ENCODE results near the gene TSR1. TPM values are rescaled to one million over a fixed set of nuclear protein-coding genes. Genes with fewer than 3 reads are reported as not detected.
A peak's percentile ranks its signal among the peaks of the same experiment; 100 is the strongest.

The TSR1 gene
- polyA plus RNA-seq, 1 of the 3 experiments (the other 2 are of a cell fraction): 26.7 TPM

- TF ChIP-seq REST (IDR thresholded peaks at IDR 0.05; ENCODE audit: low read depth, low read length) (no peak), RAD21 (IDR thresholded peaks at IDR 0.05; ENCODE audit: low read length) (no peak), PBX3 (IDR thresholded peaks at IDR 0.05) (no peak), MXI1 (IDR thresholded peaks at IDR 0.05; ENCODE audit: low read depth, low read length) (peak; percentile 57), ZBTB33 (IDR thresholded peaks at IDR 0.05; ENCODE audit: borderline replicate concordance, low read depth) (no peak), MEF2A (IDR thresholded peaks at IDR 0.05; ENCODE audit: borderline replicate concordance, low read depth) (no peak), FOXJ3 (CRISPR knock-in tag; IDR thresholded peaks at IDR 0.05) (no peak), EP300 (IDR thresholded peaks at IDR 0.05; ENCODE audit: borderline replicate concordance in 1 of 2, low read depth in 1 of 2, low read length in 1 of 2) (no peak)
Observed at GRCh38 chr17:2380226-2380922, 44.1 kb upstream of the TSR1 start (continued).

GRCh38 chr17:2379489-2380225, 43.4 kb upstream of the TSR1 start:
- H3K9ac ChIP-seq: no peak overlapping the region
- H3F3A ChIP-seq (replicated peaks; ENCODE audit: insufficient read depth): peaks cover 10% of the 10 kb centered on the region
- no peaks in the 10 kb centered on the region for H3K9me3 ChIP-seq
- H2AFZ ChIP-seq (ENCODE audit: low read depth): no peak overlapping the region
- WGBS (ENCODE audit: low lambda C conversion rate): 82% methylated on average over 10 of the region's 25 CpGs
- no peak overlapping the region for H3K4me2 ChIP-seq
- peaks cover 6 to 48% of the 10 kb centered on the region in 2 experiments for H3K36me3 ChIP-seq (replicated peaks in 1 of 2; ENCODE audit: control insufficient read depth in 1 of 2, insufficient read depth in 2 of 2, low read length in 1 of 2)
- CTCF ChIA-PET: interaction anchor here (1.7 to 26.4 kb wide), 3 partner anchors 12 to 29 kb away, joined by 6 to 654 read pairs (median 62); partner anchors contain the start of gene MNT
- peak overlapping the region in 1 of 2 experiments; percentile 97; a peak in 2 of 4 replicates for H3K27ac ChIP-seq (ENCODE audit: low read depth in 2 of 2, low read length in 1 of 2)
- H4K20me1 ChIP-seq (ENCODE audit: insufficient read depth): no peaks in the 10 kb centered on the region
- peaks cover 0 to 50% of the 10 kb centered on the region in 2 experiments; a peak in 1 of 4 replicates for H3K4me1 ChIP-seq (ENCODE audit: control insufficient read depth in 1 of 2, insufficient read depth in 2 of 2, low read depth in 1 of 2, low read length in 1 of 2)
- no peak for DNase-seq
- H3K9me2 ChIP-seq: no peaks in the 10 kb centered on the region
- no peaks in the 10 kb centered on the region for H3K79me2 ChIP-seq (ENCODE audit: insufficient read depth)
- H3K27me3 ChIP-seq (ENCODE audit: insufficient read depth): no peaks in the 10 kb centered on the region
- H3K4me3 ChIP-seq (ENCODE audit: low read depth in 2 of 2, low read length in 1 of 2): no peak overlapping the region
- POLR2A ChIA-PET: interaction anchor here (1.3 kb wide), 1 partner anchor 9 kb away, joined by 3 read pairs; no protein-coding TSS in a partner anchor
- no peak for TF ChIP-seq GATA2 (CRISPR knock-in tag; IDR thresholded peaks at IDR 0.05)
- no peak for TF ChIP-seq TCF12 (IDR thresholded peaks at IDR 0.05)
- no peak for TF ChIP-seq REST (IDR thresholded peaks at IDR 0.05; ENCODE audit: low read depth, low read length)
- TF ChIP-seq, protein P1, sequence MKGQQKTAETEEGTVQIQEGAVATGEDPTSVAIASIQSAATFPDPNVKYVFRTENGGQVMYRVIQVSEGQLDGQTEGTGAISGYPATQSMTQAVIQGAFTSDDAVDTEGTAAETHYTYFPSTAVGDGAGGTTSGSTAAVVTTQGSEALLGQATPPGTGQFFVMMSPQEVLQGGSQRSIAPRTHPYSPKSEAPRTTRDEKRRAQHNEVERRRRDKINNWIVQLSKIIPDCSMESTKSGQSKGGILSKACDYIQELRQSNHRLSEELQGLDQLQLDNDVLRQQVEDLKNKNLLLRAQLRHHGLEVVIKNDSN (IDR thresholded peaks at IDR 0.05; ENCODE audit: borderline replicate concordance, low read depth): no peak
- TF ChIP-seq RAD21 (IDR thresholded peaks at IDR 0.05; ENCODE audit: low read length): no peak
- no peak for TF ChIP-seq TEAD4 (IDR thresholded peaks at IDR 0.05; ENCODE audit: borderline replicate concordance, insufficient read depth)
- TF ChIP-seq RCOR1 (IDR thresholded peaks at IDR 0.05; ENCODE audit: low read length): no peak
- no peak for TF ChIP-seq FOXJ3 (CRISPR knock-in tag; IDR thresholded peaks at IDR 0.05)
- no peak for TF ChIP-seq SMC3 (IDR thresholded peaks at IDR 0.05; ENCODE audit: low read depth, low read length)

Data from SK-N-SH (cell line).